PC-3 (cell line): ENCODE data around the gene IRF5.

Experiments used
- CTCF ChIP-seq: fragments of 300-600 bp; sonication (generic); conservative IDR thresholded peaks from 2 replicates; pipeline ENCODE4 v1.5.1; 2017; ENCODE audit warnings: antibody characterized with exemption, low read depth, mild to moderate bottlenecking, low read length
- EZH2phosphoT487 ChIP-seq: fragments of 300-600 bp; sonication (generic); IDR thresholded peaks from 2 replicates; pipeline ENCODE4 v1.6.1; 2018; ENCODE audit warnings: mild to moderate bottlenecking, antibody characterized with exemption, low read length, borderline replicate concordance

- TF ChIP-seq CTCF (no peak), EZH2phosphoT487 (no peak)
These were observed 27.8 kb upstream of the IRF5 start for GRCh38 chr7:128909625-128910568.
